ENCODE data around the gene DGCR8. TPM values are rescaled to one million over a fixed set of nuclear protein-coding genes. Genes with fewer than 3 reads are reported as not detected.

The DGCR8 gene
- total RNA-seq, 4 donors from 2014 or later: 16.9 to 27.6 (median 25.5) TPM

DNA sequence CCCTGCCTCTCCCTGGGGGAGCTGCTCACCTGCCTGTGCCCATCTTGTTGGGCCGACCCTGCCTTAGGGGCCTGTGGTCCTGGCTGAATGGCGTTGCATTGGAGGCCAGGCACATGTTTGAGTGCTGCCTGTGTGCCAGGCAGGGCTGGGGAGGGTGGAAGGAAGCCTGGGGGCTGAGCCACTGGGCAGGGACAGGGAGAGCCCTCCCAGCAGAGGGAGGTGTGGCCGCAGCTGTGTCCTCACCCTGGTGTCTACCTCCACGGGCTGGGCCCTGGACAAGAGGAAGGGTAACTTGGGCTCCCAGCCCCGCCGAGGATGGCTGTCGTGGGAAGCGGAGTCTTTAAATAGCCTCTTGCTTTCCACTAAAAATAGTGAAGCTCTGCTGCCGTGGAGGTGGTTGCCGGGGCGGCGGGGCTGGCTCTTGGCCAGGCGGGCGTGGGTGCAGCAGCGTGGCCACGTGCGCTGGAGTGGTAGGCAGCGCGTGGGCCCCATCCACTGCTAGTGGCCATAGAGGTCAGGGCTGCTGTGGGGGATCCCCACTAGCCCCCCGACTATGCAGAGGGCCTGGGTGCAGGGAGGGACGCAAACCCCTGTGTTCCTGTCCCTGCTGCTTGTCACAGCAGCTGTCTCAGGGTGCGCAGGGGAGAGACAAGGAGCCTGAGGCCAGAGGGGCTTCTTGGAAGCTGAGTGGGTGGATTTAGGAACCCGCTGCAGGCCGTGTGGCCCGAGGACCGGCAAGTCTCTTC lies 57.8 kb downstream of the DGCR8 start:
- TF ChIP-seq EP300 (IDR thresholded peaks at IDR 0.05): no peak
- peaks cover 0 to 39% of the 10 kb centered on the region in 2 donors for H3K36me3 ChIP-seq
- H3K4me3 ChIP-seq: peak overlapping the region in 1 of 2 donors; percentile 11
- H3K27me3 ChIP-seq: no peaks in the 10 kb centered on the region
- peak overlapping the region in 3 of 4 donors; percentile 63 to 68 (median 66) for H3K27ac ChIP-seq
- peak; percentile 34 for ATAC-seq
- no peaks in the 10 kb centered on the region for H3K9me3 ChIP-seq
- H3K4me1 ChIP-seq: peaks cover 1 to 61% (median 48%) of the 10 kb centered on the region in 3 donors
- WGBS, 2 donors (ENCODE audit: low coverage in 1 of 2): 42% methylated on average over 4 of the region's 26 CpGs; no CpG with 5 or more reads in 1 of the 2 donors

DNA sequence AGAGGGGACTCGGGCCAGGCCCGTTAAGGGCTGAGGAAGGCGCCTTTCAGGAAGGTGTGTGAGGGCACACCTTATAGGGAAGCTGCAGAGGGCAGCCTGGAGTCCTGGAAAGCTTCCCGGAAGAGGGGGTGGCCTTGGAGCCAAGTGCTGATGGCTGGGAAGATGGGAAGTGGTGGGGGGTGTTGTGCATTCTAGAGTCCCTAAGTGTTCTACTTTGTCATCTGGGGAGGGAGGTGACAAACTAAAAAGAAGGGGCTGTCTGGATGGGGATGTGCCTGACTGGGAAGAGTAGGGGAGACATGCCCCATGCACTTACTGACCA lies 58.3 kb downstream of the DGCR8 start:
- Histone ChIP-seq H3K4me1 (peaks cover 0 to 55% (median 43%) of the 10 kb centered on the region in 3 donors), H3K27ac (peak overlapping the region in 3 of 4 donors; percentile 63 to 68 (median 66))
- TF ChIP-seq POLR2A (IDR thresholded peaks at IDR 0.05) (no peak), EP300 (IDR thresholded peaks at IDR 0.05) (no peak), POLR2AphosphoS5 (IDR thresholded peaks at IDR 0.05) (no peak)
- TF ChIP-seq, protein P1, sequence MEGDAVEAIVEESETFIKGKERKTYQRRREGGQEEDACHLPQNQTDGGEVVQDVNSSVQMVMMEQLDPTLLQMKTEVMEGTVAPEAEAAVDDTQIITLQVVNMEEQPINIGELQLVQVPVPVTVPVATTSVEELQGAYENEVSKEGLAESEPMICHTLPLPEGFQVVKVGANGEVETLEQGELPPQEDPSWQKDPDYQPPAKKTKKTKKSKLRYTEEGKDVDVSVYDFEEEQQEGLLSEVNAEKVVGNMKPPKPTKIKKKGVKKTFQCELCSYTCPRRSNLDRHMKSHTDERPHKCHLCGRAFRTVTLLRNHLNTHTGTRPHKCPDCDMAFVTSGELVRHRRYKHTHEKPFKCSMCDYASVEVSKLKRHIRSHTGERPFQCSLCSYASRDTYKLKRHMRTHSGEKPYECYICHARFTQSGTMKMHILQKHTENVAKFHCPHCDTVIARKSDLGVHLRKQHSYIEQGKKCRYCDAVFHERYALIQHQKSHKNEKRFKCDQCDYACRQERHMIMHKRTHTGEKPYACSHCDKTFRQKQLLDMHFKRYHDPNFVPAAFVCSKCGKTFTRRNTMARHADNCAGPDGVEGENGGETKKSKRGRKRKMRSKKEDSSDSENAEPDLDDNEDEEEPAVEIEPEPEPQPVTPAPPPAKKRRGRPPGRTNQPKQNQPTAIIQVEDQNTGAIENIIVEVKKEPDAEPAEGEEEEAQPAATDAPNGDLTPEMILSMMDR (IDR thresholded peaks at IDR 0.05): no peak

DNA sequence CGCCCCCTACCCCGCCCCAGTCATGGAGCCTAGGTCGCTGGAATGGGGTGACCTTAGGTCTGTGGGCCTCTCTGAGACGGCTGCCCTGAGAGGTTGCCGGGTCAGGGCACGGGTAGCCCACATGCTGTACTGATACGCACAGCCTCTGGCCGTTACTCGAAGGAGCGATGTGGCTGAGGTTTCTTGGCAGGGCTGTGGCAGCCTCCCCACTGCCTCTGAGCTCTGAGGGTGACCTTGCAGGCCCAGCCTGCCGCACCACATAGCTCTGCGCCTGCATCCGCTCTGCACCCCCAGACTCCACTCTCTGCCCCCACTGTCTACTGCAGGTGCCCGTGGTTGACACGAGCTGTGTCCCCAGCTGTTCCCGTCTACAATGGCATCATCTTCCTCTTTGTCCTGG lies 58.8 kb downstream of the DGCR8 start:
- TF ChIP-seq POLR2A (IDR thresholded peaks at IDR 0.05) (no peak), EP300 (IDR thresholded peaks at IDR 0.05) (no peak), POLR2AphosphoS5 (IDR thresholded peaks at IDR 0.05) (no peak)
- TF ChIP-seq, protein P1 (IDR thresholded peaks at IDR 0.05): no peak
- H3K27ac ChIP-seq: no peak overlapping the region
- peaks cover 0 to 50% of the 10 kb centered on the region in 2 donors for H3K36me3 ChIP-seq
- WGBS, 2 donors (ENCODE audit: low coverage in 1 of 2): 92% methylated on average over 6 of the region's 16 CpGs; no CpG with 5 or more reads in 1 of the 2 donors
- no peak overlapping the region for H3K4me3 ChIP-seq
- no peaks in the 10 kb centered on the region for H3K9me3 ChIP-seq
- ATAC-seq: no peak
- no peaks in the 10 kb centered on the region for H3K27me3 ChIP-seq
- H3K4me1 ChIP-seq: peaks cover 0 to 50% (median 39%) of the 10 kb centered on the region in 3 donors

More for the DNA sequence above, 58.3 kb downstream of the DGCR8 start:
- WGBS, 2 donors (ENCODE audit: low coverage in 1 of 2): 13 to 33% methylated on average over 1 to 4 of the region's 4 CpGs
- no peak overlapping the region for H3K4me3 ChIP-seq
- H3K27me3 ChIP-seq: no peaks in the 10 kb centered on the region
- no peak for ATAC-seq
- H3K9me3 ChIP-seq: no peaks in the 10 kb centered on the region
- peaks cover 0 to 45% of the 10 kb centered on the region in 2 donors for H3K36me3 ChIP-seq

DNA sequence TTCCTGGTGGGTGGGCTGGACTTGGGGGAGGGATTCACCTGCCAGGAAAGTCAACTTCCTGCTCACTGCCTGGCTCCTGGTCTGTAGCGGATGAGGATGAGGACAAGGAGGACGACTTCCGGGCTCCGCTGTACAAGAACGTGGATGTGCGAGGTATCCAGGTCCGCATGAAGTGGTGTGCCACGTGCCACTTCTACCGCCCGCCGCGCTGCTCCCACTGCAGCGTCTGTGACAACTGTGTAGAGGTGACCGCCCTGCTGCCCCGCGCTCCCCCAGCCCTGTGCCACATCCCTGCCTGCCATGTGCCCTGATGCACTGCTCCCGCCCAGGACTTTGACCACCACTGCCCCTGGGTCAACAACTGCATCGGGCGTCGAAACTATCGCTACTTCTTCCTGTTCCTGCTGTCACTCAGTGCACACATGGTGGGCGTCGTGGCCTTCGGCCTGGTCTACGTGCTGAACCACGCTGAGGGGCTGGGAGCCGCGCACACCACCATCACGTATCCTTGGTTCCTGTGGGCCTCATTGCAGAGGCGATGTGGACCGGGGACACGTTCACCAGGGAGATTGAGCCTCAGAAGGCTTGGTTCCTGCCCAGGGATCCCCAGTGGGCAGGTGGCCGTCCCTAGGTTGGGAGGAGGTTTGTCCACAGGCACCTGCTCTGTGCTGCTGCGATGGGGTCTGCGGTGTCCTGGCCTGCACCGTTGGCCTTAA lies 59.5 kb downstream of the DGCR8 start:
- ATAC-seq: no peak
- 92 to 96% methylated on average over 9 to 13 of the region's 36 CpGs for WGBS, 2 donors (ENCODE audit: low coverage in 1 of 2)
- no peak for TF ChIP-seq EP300 (IDR thresholded peaks at IDR 0.05)
- no peak for TF ChIP-seq POLR2AphosphoS5 (IDR thresholded peaks at IDR 0.05)
- TF ChIP-seq, protein P1 (IDR thresholded peaks at IDR 0.05): no peak
- no peak for TF ChIP-seq POLR2A (IDR thresholded peaks at IDR 0.05)
- peaks cover 0 to 56% of the 10 kb centered on the region in 2 donors for H3K36me3 ChIP-seq
- H3K4me3 ChIP-seq: no peak overlapping the region
- no peaks in the 10 kb centered on the region for H3K27me3 ChIP-seq
- no peak overlapping the region for H3K27ac ChIP-seq
- H3K9me3 ChIP-seq: no peaks in the 10 kb centered on the region
- peaks cover 0 to 44% (median 32%) of the 10 kb centered on the region in 3 donors for H3K4me1 ChIP-seq

DNA sequence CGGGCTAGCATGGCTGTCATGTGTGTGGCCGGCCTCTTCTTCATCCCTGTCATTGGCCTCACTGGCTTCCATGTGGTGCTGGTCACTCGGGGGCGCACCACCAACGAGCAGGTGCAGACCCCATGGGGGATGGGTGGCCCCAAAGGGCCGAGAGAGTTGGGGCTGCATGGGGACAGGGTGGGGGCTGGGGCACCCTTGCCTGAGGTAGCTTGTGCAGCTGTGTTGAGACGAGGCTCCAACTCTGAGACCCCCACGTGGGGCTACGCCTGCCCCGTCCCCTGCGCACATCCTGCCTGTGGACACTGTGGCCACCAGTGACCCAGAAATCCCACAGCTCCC lies 60.0 kb downstream of the DGCR8 start:
- TF ChIP-seq EP300 (IDR thresholded peaks at IDR 0.05) (no peak), POLR2AphosphoS5 (IDR thresholded peaks at IDR 0.05) (no peak), POLR2A (IDR thresholded peaks at IDR 0.05) (no peak)
- TF ChIP-seq, protein P1 (IDR thresholded peaks at IDR 0.05): no peak
- ATAC-seq: no peak
- no CpG with 5 or more reads among the region's 11 CpGs for WGBS, 2 donors (ENCODE audit: low coverage in 1 of 2)
- Histone ChIP-seq H3K4me3 (no peak overlapping the region), H3K36me3 (peaks cover 0 to 60% of the 10 kb centered on the region in 2 donors), H3K27me3 (no peaks in the 10 kb centered on the region), H3K4me1 (peaks cover 0 to 38% (median 31%) of the 10 kb centered on the region in 3 donors), H3K27ac (no peak overlapping the region), H3K9me3 (no peaks in the 10 kb centered on the region)
